Stimulated activated CD4-positive, alpha-beta T cell treated with anti-CD3 and anti-CD28 coated beads, Interleukin-2, amount 100 ng/mL, for 4 hours (primary cell): ENCODE results near the gene MAP3K10.
"Not testable (repeated sequence)": the region's sequence is repeated elsewhere in the genome, so short reads cannot be mapped to it uniquely, and the experiment has no call there.

Experiments used
- DNase-seq: peaks from one replicate; pipeline ENCODE4 v3.0.0-alpha.2; 2020; ENCODE audit warnings: low read depth

Gene MAP3K10

DNA sequence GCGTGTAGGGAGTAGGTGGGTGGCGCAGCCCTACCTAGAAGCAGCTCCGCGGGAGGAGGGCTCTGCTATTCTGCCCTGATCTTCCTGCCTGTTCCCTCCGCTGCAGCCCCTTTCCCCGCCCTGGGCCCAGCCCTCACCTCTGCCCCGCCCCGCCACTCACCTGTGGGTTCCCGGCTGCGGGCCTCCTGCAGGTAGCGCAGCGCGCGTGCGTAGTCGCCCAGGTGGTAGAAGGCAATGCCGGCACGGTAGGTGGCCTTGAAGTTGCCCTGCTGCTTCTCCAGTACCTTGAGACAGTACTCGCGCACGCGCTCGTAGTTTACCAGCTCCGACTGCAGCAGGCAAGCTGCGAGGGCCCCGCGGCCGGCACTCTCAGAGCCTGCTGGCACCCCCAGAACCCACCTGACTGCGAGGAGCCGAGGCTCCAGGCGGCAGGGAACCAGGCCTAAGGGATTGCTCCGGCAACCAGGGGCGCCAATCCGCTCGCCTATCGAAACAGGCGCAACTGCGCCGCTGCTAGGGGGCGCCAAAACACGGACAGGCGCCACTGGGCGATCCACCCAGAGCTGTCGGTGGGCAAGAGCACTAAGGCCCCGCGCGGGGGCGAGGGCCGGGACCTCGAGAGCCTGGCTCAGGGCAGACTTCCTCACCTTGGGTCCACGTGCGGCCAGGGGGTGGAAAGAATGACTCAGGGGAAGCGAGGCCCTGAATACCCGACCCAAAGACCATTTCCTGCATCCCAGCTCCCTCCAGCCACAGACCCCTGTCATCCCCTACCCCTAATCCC lies 26.0 kb downstream of the MAP3K10 start:
- DNase-seq = no peak

DNA sequence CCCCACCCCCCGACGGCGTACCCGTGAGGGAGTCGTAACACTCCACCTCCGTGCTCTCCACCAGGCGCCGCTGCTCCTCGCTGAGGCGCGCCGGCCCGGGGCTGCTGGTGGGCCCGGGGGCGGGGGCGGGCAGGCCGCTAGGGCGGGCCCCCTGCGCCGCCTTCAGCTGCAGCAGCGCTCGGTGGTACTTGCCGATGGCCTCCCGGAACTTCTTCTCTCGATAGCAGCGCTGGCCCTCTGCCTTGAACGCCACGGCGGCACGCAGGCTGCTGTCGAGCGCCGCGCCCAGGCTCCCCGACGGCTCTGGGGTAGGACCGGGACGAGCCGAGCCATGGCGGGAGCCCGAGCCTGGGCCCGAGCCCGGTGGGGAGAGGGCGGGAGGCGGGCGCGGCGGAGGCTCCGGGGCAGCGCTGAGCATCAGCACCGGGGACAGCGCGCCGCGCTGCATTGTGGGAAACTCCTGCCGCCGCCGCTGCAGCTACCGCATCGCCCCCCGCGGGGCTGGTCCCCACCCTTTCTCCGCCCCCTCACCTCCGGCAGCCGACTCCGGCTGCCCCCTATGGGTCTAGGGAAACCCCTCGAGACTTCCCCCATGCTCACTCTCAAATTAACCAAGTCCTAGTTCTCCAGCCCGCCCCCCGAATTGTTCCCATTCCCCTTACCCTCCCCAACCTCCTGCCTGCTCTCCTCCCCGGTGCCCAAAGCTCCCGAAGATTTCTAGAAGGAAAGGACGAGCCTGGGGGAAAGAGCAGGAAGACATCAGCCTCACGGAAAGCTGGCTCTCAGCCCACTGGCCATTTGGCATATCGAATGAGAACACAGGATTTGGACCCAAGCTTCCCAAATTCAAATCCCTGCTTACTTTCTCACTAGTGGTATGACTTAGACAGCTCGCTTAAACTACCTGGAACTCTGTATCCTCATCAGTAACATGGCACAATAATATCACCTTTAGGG lies 27.0 kb downstream of the MAP3K10 start, which contains the start of gene TTC9B:
TSS of gene TTC9B (minus strand) at position 451 of the 957 bp plus-strand sequence. CDS start at position 448, 3 bp downstream.
- DNase-seq = no peak

DNA sequence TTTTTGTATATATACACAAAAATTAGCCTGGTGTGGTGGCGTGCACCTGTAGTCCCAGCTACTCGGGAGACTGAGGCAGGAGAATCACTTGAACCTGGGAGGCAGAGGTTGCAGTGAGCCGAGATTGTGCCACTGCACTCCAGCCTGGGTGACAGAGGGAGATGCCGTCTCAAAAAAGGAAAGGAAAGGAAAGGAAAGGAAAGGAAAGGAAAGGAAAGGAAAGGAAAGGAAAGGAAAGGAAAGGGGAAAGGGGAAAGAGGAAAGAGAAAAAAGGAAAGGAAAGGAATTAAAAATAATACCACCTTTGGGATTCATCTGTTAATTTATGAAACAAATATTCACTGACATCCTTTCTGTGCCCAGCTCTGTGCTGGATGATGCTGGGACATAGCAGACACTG lies 27.8 kb downstream of the MAP3K10 start:
- not testable (repeated sequence) for DNase-seq

GRCh38 chr19:40219721-40220276 lies 28.6 kb downstream of the MAP3K10 start:
- DNase-seq = no peak

DNA sequence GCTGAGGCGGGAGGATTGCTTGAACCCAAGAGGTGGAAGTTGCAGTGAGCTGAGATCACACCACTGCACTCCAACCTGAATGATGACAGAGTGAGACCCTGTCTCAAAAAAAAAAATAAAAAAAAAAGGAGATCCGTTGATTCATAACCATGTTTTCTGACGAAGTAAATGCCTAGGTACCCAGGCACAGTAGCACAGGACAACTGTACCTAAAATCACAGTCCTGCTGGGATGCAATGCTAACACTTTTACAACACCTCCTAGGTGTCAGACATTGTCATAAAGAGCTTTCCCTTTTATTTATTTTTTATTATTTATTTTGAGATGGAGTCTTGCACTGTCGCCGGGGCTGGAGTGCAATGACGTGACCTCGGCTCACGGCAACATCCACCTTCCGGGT lies 29.4 kb downstream of the MAP3K10 start:
- DNase-seq = no peak

DNA sequence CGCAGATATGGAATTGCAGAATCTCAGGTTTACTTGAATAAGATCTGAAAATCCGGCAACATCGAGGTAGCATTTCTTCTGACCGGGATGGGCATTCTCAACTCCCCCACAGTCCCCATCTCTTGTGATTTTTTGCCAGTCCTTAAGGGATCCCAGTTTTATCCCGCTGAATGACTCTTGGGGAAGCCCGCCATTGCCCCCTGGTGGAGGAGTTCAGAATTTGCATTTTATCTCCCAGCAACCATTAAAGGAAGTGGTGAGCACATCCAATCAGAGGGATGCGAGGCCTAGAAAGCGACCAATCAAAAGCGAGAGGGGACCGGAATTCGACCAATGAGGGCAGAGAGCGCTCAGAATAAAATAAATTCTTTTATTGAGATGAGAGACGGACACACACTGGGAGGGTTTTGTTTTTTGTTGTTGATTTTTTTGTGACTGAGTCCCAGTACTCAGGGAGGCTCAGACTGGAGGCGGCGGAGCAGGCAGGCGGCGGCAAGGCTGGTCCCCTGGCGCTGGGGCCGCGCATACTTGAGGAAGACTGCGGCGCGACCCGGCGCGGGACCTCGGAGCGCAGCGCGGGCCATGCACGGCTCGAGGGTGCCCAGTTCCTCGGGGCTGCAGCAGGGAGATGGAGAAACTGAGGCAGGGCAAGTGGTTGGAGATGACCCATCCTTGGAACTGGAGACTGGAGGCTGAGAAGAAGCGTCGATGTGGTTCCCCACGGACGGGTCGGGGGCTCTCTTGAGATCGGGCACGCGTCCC lies 30.8 kb downstream of the MAP3K10 start:
- peak; percentile 54 for DNase-seq

DNA sequence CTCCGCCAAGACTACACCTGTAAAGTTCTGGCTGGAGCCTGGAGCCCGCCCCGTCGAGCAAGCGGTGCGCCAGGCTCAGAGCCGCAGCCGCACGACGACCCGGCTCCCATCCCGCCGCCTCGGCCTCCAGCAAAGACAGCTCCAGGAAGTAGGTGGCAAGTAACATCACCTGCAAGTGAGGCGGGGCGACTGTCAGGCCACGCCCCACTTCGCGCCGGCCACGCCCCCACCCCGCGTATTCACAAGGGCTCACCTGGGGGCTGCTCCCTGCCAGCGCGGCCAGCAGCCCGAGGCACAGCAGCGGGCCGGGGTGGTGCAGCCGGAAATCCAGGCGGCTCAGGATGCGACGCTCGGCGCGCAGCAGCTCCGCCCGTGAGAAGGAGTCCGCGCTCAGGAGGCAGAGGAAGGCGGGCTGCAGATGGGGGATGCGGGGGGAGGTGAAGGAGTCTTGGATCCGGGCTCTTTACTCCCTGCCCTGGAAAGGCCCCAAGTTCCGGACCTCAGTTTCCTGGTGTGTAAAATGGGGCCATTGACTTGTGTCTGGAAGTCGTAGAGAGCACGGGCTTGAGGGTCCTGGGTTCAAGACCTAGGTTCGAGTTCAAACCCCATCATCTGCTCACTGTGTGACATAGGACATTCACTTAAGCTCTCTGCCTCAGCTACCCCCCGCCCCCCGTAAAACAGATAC lies 32.1 kb downstream of the MAP3K10 start:
- DNase-seq = no peak

GRCh38 chr19:40224342-40225150 lies 33.3 kb downstream of the MAP3K10 start:
- no peak for DNase-seq

DNA sequence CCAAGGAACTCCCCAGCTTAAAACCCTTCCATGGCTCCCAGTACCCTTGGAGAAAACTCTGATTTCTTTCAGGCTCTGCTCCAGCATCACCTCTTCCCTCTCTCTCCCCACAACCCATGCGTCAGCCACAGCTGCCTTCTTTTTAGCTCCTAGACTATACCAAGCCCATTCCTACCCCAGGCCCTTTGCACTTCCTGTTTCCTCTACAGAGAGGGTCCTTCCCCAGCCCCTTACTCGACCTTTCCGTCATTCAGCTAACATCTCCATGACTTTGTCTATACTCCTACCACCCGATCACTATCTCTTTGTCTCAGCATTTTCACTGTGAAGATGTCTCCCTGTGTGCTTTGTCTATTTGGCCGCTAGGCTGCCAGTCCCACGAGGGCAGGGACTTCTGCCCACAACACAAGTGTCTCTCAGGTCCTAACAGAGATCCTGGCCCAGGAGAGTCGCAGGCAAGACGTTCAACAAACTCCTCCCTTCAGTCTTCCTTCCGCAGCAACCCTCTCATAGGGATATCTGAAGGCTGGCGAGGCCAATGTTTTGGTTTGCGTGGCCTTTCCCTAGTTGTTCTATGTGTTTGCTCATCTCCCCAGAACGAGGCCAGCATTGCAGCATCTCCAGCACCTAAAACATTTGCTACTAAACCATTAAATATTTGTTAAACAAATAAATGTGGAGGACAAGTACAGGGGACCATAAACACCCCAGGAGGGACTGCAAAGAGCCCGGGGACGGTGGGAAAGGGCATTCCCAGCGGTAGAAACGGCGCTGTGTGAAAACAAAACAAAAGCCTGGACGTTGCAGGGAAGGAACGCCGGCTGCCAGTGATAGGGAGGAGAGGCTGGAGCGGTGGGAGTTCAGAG lies 34.4 kb downstream of the MAP3K10 start:
- no peak for DNase-seq

GRCh38 chr19:40228346-40228745 lies 37.1 kb downstream of the MAP3K10 start:
- DNase-seq = no peak

DNA sequence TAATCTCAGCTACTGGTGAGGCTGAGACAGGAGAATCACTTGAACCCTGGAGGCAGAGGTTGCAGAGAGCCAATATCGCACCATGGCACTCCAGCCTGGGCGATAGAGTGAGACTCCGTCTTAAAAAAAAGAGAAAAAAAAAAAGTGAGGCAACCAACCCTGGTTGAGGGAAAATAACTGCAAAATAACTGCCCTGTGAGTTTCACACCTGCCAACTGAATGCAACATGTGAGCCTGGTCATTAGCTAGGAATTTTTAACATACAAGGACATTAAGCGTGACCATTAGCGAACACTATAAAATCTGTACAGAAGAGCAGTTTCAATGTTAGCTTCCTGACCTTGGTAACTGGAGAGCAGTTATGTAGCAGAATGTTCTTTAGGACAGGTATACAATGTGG lies 37.6 kb downstream of the MAP3K10 start:
- no peak for DNase-seq

DNA sequence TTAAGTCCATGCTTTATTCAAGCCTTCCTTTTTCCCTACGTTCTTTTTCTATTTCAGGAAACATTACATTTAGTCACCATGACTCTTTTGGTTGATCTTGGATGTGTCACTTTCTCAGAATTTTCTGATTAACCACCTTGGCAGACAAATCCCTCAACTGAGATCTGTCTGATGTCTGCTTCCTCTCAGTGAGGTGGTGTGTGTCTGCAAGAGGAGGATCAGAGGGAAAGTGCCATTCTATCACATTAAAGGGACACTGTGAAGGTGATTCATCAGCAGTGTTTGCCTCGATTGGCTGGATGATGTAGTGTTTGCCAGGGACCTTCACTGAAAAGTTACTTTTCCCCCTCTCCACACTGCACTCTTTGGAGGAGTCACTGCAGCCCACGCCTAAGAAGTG lies 38.3 kb downstream of the MAP3K10 start:
- no peak for DNase-seq

DNA sequence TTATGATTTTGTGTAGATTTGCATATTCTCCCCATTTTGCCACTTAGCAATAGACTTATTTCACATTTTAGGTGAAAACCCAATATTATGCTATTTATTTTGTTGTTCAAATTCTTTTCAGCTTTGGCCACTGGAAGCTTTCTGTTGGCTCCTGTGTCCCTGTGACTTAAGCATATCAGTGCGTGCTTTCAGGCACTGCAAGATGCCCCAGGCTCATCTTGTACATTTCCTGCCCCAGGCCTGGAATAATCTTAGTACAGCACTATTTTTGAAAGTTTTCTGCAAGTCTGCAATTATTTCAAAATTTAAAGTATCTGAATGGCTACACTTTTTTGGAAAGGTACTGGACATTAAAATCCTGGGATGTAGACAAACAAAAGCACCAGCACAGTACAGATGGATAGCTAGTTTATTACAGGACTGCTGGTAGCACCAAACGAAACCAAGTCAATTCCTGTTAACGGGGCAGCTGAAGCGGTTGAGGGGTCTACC lies 38.7 kb downstream of the MAP3K10 start:
- DNase-seq = no peak

GRCh38 chr19:40231057-40231456 lies 39.8 kb downstream of the MAP3K10 start:
- no peak for DNase-seq

GRCh38 chr19:40231544-40232424 lies 40.6 kb downstream of the MAP3K10 start:
- no peak for DNase-seq

DNA sequence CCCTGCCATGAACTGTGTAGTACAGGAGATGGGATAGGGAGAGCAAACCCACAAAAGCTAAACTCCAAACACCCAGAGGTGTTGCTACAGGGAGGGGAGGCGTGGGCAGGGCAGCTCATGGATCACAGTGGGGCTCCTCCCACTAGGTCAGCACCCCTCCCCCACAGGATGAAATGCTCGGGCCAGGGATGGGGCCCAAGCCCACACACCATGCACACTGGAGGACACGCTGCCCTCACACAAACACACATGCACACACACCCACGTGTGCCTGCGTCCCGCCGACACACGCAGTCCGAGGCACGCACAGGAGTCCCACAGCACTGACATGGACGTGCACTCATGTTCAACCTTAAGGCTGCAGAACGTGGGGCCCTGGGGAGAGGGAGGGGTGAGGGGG lies 41.3 kb downstream of the MAP3K10 start:
- no peak for DNase-seq

DNA sequence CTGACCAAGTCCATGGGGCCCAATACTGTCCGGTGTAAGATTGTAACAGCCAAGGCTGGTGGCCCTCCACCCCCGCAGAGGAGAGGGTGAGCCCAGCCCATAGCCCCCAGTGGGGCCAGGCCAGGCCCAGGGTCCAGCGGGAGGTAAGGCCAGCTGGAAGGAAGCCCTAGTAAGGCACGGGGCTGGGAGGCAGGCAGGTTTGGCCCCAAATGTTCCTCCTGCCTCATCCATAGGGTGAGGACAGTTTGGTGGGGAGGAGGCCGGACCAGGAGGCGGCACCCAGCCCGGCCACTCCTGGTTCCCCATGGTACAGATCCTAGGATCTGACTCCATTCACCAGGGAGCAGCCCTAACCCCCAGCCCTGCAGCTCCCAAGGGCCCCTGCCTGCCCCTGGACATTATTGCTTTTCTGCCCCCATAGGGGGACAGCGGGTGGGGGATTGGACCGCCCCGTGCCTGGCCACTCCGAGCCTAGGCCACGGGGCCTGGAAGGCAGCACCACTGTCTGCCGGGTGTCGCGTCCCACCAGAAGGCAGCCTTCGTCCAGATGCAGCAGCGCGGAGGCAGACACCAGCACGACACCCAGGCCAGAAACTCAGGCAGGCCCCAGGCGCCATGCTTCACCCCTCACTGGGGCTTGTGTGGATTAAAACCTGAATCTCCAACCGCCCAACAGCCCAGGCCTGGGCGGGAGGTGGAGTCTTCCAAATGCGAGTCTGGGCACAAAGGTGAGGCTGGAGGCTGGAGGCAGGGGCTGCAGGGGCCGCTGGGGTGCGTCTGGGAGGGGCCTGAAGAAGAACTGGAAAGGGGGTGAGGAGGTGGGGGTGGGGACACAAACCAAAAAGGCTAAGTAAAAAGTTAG lies 42.0 kb downstream of the MAP3K10 start:
- DNase-seq = no peak
